GM18861 (cell line): ENCODE data around the gene ABL2.
"Not testable (repeated sequence)": the region's sequence is repeated elsewhere in the genome, so short reads cannot be mapped to it uniquely, and the experiment has no call there.

Source experiments
- ATAC-seq: cut with Tn5 transposase; IDR thresholded peaks from one replicate; pipeline ENCODE4 v1.9.1; 2021; ENCODE audit not compliant: unreplicated experiment

The ABL2 gene

GRCh38 chr1:179175011-179175841 lies 54.3 kb downstream of the ABL2 start:
- no peak for ATAC-seq

GRCh38 chr1:179170468-179170770 lies 59.1 kb downstream of the ABL2 start:
- not testable (repeated sequence) for ATAC-seq

- no peak for ATAC-seq
Observed at GRCh38 chr1:179169616-179170467, 59.6 kb downstream of the ABL2 start.

GRCh38 chr1:179168536-179168935 lies 60.9 kb downstream of the ABL2 start:
- ATAC-seq: no peak

- ATAC-seq: no peak
Observed at GRCh38 chr1:179167955-179168354, 61.5 kb downstream of the ABL2 start.

GRCh38 chr1:179167418-179167777 lies 62.1 kb downstream of the ABL2 start:
- no peak for ATAC-seq

- no peak for ATAC-seq
Observed at GRCh38 chr1:179166663-179167417, 62.6 kb downstream of the ABL2 start.

- ATAC-seq: no peak
Observed at GRCh38 chr1:179164494-179164893, 65.0 kb downstream of the ABL2 start.

GRCh38 chr1:179156708-179157107 lies 72.8 kb downstream of the ABL2 start:
- ATAC-seq: no peak

- no peak for ATAC-seq
Observed at GRCh38 chr1:179156026-179156425, 73.5 kb downstream of the ABL2 start.

- ATAC-seq: no peak
Observed at GRCh38 chr1:179155615-179156014, 73.9 kb downstream of the ABL2 start.

GRCh38 chr1:179154437-179154836 lies 75.0 kb downstream of the ABL2 start:
- ATAC-seq: no peak

- no peak for ATAC-seq
Observed at GRCh38 chr1:179153217-179153616, 76.3 kb downstream of the ABL2 start.

GRCh38 chr1:179151908-179152682 lies 77.4 kb downstream of the ABL2 start:
- no peak for ATAC-seq

- ATAC-seq: no peak
Observed at GRCh38 chr1:179146911-179147310, 82.6 kb downstream of the ABL2 start.

GRCh38 chr1:179146476-179146875 lies 83.0 kb downstream of the ABL2 start:
- ATAC-seq: no peak

GRCh38 chr1:179145521-179145920 lies 84.0 kb downstream of the ABL2 start:
- ATAC-seq: no peak

GRCh38 chr1:179144626-179145025 lies 84.9 kb downstream of the ABL2 start:
- no peak for ATAC-seq

- no peak for ATAC-seq
Observed at GRCh38 chr1:179143322-179143721, 86.2 kb downstream of the ABL2 start.

GRCh38 chr1:179142889-179143299 lies 86.6 kb downstream of the ABL2 start:
- no peak for ATAC-seq
